ENCODE measurements around the gene RILPL2.
"Not testable (repeated sequence)": the region's sequence is repeated elsewhere in the genome, so short reads cannot be mapped to it uniquely, and the experiment has no call there.

The RILPL2 gene, protein sequence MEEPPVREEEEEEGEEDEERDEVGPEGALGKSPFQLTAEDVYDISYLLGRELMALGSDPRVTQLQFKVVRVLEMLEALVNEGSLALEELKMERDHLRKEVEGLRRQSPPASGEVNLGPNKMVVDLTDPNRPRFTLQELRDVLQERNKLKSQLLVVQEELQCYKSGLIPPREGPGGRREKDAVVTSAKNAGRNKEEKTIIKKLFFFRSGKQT

DNA sequence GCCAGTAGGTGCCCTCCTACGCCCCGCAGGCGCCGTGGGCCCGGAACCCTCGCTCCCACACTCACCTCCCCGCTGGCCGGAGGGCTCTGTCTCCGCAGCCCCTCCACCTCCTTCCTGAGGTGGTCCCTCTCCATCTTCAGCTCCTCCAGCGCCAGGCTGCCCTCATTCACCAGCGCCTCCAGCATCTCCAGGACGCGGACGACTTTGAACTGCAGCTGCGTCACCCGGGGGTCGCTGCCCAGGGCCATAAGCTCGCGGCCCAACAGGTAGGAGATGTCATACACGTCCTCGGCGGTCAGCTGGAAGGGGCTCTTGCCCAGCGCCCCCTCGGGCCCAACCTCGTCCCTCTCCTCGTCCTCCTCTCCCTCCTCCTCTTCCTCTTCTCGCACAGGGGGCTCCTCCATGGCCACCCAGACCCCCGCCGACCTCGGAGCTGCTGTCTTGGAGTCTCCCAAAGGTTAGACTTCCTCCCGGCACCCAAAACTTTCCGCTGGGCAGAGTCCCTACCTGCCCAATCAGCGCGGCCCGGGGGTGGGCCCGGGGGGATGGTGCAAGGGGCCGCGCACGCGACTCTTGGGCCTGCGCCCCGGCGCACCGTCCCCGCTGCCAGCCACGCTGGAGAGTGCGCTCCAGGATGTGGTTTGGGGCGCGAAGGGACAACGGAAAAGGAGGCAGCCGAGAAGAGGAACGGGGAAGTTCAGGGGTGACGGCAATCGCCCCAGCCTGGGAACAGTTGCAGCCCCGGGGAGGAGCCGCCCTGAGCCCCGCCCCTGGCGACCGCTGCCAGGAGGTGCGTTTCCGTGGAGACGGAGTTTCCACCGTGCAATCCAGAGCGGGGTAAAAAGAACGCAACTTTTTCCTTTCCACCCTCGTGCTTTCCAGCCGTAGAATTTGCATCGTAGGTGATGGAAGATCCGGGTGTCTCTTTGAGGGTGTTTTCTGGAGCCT is at the start of gene RILPL2:
Gene RILPL2 (minus strand): TSS at position 668 of the 948 bp plus-strand sequence. CDS start 264 bp downstream, at position 404.
- DNase-seq, result peak; percentile 92

DNA sequence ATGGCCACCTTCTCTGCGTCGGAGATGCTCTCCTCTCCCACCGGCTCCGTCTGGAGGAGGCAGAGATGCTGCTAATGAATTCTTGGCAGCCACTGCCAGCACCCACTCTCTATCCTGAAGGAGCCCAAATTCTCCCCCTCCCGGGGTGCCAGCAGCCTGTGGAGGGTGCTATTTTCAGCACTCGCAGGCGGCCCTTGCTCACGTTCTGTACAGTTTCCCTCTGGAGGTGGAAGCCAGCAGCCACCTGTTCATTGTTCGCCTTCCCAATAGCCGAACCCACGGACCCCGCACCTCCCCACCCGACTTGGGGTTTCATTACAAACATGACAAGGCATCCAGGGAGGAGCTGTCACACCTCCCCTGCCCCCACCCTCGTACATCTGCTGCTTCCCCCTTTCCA is 49.3 kb upstream of the RILPL2 start:
- no peak for DNase-seq

DNA sequence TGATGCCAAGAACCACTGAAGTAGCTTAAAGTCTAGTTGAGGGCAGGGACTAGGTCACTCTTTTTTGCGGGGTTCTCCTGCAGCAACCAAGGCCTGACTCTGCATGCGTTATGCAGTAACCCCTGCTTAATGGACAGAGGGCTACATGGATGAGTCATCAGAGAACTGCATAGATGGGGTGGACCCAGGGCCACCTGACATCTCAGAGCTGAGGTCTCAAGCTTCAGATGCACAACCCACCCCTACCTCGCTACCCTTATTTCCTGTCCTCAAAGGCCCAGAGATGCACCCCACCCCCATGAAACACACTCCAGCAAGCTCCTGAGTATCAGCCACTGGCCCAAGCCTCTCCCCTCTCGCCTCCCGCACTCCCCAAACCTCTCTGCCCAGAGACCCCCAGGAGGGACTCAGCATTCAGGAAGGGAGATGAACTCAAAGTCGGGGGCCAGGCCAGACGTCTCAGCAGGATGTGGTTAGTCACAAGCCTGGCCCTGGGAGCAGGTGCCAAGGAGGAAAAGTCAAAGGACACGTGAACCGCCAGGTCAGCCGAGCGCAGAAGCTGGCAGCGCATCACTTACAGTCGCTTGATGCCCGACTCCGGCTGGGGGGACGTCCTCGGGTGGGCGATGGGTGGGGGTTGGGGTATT is 47.2 kb upstream of the RILPL2 start:
- no peak for DNase-seq

DNA sequence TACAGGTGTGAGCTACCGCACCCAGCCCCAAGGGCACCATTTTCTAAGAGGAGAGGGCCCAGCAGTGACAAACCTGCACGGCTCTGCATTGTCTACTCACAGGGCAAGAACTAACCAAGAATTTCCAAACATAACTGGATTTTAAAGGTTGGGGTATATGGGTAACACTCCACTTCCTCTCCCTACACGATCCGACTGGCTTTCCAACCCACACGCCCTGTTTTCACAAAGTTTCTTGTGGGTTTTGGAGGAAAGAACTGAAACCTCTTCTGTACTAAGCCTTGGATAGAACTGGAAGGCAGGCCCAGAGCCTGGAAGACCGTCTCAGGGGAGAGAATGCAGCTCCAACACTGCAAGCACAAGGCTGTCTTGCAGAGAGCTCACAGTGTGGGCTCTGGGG is 46.4 kb upstream of the RILPL2 start:
- no peak for DNase-seq

DNA sequence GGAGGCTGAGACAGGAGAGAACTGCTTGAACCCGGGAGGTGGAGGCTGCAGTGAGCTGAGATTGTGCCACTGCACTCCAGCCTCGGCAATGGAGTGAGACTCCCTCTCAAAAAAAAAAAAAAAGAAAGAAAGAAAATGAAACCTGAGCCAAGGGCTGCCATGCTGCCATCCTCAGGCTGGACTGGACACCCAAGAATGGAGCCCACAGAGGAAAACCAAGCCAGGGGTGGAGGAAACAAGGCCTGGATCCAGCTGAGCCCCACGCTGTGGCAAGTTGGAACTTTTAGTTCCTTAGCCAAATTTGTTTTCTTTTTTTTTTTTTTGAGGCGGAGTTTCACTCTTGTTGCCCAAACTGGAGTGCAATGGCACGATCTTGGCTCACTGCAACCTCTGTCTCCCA is 44.8 kb upstream of the RILPL2 start:
- DNase-seq, result not testable (repeated sequence)

DNA sequence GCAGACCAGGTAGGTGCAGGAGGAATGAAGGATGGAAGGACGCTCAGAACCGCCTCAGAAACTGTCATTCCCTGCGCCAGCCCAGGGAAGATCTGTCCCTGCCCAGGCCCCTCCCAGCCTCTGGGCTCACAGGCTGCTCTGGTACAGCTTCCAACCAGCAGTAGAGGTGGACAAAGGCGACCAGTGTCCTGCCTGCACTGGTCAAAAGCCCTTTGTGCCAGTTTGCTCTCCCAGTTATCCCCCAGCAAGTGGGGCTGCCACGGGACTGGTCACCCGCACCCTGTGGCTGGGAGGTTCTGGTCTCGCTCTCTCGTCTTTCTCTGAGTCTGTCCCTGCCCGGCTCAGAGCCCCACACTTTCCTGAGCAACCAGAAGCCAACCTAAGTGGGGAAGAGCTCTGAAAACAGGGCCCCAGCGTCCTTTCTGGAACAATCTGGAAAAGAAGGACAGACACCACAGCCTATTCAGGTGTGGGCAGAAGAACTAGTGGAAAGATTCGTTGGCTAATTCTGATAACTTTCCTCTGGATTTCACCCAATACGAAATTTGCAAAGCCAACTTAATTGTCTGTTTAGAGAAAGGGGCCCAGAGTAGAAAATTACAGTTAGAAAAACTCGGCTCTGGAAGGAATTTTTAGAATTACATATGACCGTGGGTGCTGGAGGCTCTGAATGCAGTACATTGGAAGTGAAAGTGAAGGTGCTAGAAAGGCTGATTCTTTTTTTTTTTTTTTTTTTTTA is 43.1 kb upstream of the RILPL2 start:
- no peak for DNase-seq

DNA sequence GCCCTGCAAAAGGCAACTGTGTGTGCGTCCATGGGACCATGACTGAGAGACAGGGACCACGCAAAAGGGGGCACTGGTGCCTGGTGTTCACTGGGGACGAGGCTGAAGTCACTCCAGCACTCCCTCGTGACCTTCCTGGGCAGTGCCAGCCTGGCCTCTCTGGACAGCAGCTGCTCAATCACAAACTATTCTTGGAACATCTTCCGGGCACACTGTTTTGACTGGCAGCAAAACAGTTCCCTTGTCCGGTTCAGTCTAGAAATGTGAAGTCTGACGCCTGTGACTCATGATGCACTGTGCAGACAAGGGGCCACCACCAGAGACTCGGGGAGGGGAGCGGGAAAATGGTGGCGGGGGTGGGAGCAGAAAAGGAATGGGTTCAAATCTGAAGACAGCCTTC is 42.3 kb upstream of the RILPL2 start:
- DNase-seq, result no peak

DNA sequence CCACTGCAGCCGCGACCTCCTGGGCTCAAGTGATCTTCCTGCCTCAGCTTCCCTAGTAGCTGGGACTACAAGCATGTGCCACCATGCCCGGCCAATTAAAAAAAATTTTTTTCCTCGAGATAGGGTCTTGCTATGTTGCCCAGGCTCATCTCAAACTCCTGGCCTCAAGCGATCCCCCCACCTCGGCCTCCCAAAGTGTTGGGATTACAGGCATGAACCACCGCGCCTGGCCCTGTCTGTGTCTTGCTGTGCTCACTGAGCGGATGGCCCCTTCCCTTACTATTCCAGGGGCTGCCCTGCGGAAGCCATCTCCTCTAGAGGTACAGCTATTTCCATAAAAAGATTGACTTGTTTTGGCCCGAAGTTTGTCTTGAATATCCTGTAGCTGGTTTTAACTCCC is 41.6 kb upstream of the RILPL2 start:
- DNase-seq, result no peak

DNA sequence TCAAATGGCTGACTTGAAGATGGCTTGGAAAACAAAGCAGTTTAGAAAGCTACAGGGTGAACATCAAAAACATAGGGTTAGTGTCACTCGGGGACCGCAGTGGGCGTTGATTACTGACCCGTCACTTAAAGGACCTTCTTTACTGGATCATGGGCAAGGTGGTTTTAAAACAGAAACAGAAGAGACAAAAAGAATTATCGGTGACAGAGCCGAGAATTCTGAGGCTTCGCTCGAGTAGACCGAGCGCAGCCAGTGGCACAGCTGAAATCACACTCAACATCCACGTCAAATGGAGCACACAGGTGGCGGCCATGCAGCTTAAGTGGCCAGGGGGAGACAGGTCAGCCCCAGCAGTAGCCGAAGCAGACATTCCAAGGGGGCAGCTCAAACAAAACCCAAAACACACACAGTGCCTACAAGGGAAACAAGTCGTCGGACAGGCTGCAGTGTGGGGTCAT is 38.8 kb upstream of the RILPL2 start:
- DNase-seq, result no peak

DNA sequence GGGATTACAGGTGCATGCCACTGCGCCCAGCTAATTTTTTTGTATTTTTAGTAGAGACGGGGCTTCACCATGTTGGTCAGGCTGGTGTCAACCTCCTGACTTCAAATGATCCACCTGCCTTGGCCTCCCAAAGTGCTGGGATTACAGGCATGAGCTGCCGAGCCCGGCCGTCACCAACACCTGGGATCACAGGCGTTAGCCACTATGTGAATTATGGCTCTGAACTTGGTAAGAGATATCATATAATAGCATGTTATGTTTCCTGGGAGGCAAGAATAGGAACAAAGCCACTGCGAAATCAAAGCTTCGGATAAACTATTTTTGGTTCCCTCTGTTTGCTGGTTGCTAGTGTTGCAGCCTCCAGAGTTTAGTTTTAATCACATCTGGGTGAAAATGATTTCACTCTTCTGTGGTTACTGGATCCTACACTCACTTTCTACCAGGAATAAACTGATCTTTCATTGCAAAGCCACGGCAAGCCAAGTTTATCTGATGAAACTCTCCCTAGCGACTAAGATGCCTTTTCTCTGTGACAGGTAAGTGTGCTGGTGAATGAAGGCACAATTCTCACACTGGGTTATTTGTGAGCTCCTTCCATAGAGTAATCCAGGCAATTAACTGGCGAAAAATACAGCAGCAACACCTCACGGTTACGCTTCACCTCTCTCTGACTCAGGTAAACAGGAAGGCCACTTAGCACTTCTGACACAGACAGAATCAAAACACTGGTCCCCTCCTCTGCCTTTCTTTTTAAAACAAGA is 38.2 kb upstream of the RILPL2 start:
- DNase-seq, result no peak

DNA sequence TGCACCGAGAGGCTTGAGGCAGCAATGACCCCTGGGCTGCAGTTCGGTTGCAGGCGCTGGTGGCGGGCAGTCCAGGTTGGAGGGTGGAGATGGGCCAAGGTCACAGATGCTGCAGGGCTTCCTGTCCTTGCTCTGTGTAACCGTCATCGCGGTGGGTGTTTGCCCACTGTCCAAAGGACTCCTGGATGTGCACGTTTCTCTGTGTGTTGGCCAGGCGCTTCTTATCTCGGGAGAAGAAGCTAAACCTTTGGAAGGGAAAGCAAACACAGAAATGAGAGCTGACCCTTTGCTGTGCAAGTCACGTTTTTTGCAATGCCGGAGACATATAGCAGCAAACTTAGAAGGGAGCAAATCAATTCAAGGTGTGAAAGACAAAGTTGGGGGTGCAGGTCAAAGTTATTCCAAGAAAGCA is 36.0 kb upstream of the RILPL2 start:
- DNase-seq, result no peak

DNA sequence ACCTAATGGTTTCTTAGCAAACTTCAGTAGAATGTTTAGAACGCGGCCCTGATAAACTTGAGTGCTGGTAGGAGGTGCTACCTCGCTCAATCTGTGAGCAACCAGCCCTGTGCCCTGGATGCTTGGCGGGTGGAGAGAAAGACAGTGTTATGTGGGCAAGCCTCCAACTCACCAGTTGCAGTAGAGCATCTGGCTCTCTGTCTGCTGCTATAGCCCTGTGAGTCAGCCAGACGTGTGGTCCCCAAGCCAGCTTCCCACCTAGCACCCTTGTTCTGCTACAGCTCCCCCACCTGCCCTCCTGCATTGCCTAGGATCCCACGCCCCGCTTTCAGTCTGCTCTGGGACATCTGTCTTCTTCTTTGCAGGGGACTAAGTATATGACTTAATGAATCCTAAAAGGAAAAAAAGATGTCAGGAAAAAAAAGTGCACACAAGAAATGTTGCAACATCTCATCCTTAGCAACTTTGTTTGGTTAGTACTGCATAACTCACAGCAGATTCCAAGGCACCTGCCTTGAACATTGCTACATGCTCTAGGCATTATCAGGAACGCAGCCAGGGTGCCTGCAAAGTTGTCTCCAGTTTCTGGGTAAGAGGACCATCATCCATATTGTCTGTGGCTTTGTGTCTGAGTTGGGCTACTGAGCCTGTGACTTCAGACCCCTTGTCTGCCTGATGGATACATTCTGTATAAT is 35.0 kb upstream of the RILPL2 start:
- DNase-seq, result no peak

DNA sequence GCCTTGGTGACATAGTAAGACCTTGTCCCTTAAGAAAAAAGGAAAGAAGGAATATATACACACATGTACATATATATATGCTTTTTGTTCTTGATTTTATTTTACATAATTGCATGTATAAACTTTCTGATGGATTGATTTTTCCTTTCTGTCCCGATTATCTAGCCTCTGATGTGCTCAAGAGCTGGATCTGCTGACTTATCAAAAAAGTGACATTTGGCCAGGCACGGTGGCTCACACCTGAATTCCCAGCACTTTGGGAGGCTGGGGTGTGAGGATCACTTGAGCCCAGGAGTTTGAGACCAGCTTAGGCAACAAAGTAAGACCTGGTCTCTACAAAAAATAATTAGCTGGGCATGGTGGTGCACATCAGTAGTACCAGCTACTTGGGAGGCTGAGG is 33.5 kb upstream of the RILPL2 start:
- DNase-seq, result no peak

DNA sequence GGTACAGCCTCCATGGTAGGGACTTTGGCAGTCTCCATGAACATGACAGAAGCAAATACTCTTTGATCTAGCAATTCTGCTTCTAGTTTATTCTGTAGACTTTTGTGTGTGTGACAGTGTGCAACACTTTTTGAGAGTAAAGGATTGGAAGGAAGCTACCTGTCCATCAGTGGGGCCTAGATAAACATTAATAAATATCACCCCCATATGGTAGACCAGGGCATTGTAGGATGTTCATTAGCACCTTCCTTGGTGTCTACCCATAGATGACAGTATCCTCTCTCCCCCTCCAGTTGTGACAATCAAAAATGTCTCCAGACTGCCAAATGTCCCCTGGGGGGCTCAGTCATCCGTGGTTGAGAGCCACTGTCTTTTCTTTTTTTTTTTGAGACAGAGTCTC is 32.3 kb upstream of the RILPL2 start:
- no peak for DNase-seq

DNA sequence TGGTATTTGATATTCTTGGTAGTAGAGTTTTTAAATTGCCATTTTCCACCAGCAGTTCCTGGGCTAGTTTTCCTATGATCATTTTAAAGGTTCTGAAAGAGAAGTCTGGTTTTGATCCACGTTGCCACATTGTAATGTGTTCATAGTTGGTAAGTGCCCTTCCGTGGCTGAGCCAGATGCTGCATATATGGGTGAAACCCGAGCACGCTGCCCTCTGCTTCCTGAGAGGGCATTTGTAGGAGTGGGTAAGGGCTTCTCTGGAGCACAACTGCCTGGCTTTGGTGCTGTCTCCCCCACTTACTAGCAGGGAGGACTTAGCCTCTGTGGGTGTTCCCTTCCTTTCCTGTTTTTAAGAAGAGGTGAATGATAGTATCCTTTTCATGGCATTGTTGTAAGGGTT is 28.6 kb upstream of the RILPL2 start:
- no peak for DNase-seq

DNA sequence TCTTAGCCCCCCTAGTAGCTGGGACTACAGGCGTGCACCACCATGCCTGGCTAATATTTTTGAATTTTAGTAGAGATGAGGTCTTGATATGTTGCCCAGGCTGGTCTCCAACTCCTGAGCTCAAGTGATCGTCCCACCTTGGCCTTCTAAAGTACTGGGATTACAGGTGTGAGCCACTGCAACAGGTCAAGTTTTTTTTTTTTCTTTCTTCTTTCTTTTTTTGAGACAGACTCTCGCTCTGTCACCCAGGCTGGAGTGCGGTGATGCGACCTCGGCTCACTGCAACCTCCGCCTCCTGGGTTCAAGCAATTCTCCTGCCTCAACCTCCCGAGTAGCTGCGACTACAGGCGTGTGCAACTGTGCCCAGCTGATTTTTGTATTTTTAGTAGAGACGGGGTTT is 26.7 kb upstream of the RILPL2 start:
- not testable (repeated sequence) for DNase-seq

DNA sequence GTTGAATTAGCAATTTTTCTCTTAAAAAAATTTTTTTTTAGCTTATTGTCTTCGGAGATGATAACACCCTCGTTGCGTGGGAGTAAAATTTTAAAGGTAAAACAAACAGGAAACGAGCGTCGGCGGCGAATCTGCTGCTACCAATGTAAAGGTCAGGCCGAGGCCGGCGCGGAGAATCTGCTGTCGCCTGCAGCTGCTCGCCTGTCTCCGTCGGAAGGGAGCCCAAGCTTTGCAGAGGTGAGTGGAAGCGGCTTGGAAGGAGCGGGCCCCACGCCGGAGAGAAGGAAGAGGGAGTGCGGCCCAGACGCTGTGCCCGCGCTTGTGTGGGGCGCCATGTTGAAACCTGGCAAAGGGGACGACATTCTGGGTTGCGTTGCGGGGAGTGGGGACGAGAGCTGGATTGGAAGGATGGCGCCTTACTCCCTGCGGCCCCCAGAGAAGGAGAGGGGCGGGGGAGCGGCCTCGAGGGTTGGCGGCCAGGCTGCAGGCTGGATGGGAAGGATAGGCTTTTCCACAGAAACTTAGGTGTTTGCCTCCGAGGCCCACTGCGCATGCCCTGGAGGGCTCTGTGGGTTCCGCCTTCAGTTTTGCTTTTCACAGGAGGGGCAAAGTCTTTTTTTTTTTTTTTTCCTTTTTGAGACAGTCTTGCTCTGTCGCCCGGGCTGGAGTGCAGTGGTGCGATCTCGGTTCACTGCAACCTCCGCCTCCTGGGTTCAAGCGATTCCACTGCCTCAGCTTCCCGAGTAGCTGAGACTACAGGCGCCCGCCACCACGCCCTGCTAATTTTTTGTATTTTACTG is 21.7 kb upstream of the RILPL2 start, which contains the start of gene SNRNP35:
Gene SNRNP35 (plus strand): TSS at position 160 of the 800 bp plus-strand sequence. CDS start 7,402 bp downstream, outside the sequence.
- DNase-seq, result peak; percentile 80

DNA sequence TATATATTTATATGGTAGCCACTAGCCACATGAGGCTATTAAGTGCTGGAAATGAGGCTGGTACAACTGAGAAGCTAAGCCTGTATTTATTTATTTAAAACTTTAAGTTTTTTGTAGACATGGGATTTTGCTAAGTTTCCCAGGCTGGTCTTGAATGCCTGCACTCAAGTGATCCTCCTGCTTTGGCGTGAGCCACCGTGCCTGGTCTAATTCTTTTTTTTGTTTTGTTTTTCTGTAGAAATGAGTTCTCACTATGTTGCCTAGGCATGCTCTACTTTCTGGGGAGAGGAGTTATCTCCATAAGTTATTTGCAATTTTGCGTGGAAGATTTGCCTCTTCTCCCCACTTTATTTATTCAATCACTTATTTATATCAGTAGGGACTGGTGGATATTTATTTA is 16.7 kb upstream of the RILPL2 start:
- no peak for DNase-seq

DNA sequence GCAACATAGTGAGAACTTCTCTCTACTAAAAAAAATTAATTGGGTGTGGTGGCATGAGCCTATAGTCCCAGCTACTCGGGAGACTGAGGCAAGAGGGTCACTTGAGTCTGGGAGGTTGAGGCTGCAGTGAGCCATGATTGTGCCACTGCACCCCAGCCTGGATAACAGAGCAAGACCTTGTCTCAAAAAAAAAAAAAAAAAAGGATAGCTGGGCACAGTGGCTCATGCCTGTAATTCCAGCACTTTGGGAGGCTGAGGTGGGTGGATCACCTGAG is 15.7 kb upstream of the RILPL2 start:
- DNase-seq, result not testable (repeated sequence)

DNA sequence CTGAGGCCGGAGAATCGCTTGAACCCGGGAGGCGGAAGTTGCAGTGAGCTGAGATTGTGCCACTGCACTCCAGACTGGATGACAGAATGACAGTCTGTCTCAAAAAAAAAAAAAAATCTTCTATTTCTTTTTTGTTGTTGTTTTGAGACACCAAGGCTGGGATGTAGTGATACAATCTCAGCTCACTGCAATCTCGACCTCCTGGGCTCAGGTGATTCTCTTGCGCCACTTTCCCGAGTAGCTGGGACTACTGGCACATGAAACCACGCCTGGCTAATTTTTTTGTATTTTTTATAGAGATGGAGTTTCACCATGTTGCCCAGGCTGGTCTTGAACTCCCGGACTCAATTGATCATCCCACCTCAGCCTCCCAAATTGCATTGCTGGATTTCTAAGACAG is 14.2 kb upstream of the RILPL2 start:
- DNase-seq, result no peak

DNA sequence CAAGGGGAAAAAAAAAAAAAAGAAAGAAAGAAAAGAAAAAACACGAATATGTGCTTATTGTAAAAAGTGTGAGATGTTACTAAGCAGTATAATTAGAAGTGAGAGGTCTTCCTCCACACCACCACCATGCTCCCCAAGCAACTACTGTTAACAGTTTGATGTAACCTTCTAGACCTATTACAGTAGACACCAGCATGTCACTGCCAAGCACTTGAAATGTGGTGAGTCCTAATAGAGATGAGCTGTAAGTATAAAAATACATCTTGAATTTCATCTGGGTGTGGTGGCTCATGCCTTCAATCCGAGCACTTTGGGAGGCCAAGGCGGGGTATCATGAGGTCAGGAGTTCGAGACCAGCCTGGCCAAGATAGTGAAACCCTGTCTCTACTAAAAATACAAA is 13.4 kb upstream of the RILPL2 start:
- no peak for DNase-seq

Measured in activated CD8-positive, alpha-beta memory T cell treated with anti-CD3 and anti-CD28 coated beads, Interleukin-2, amount 50 U/mL, for 4 hours (primary cell).